Hematopoietic multipotent progenitor cell treated with erythropoietin and hydrocortisone succinate and interleukin-3 and kit ligand, for 6 days (in vitro differentiated cells): Measurements from ENCODE around the gene STMN3.

ENCODE experiments used
- DNase-seq: peaks from one replicate; pipeline ENCODE4 v3.0.0-alpha.2; 2015

STMN3 gene

DNA sequence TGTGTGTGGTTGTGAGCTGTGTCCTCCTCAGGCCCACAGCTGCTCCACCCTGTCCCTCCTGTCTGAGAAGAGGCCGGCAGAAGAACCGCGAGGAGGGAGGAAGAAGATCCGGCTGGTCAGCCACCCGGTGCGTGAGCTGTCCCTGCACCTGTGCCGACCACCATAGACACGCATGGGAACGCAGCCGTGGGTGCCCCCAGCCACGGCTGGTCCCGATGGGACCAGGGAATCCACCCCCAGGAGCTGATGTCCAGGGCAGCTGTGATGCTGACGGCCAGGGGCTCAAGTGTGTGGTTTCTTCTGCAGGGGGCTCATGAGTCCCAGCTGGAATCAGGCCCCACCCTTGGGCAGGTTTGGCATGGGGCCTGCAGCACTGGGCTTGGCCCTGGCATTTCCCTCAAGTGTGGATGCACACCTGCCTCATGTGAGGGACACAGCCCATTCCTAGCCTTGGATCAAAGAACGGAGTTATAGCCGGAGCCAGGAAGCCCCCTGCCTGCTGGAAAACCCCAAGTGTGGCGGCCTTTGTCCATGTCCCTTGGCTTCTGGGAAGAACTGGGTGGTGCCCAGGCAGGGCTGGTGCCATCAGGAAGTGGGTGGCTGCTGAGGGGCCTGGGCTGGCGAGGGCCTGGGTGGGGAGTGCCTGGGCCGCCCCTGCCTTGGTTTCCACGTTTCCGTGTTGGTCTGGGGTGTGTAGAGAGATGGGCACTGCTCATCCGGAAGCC, 38.6 kb upstream of the STMN3 start:
- no peak for DNase-seq

- no peak for DNase-seq
Observed at GRCh38 chr20:63690898-63691710, 37.9 kb upstream of the STMN3 start.

DNA sequence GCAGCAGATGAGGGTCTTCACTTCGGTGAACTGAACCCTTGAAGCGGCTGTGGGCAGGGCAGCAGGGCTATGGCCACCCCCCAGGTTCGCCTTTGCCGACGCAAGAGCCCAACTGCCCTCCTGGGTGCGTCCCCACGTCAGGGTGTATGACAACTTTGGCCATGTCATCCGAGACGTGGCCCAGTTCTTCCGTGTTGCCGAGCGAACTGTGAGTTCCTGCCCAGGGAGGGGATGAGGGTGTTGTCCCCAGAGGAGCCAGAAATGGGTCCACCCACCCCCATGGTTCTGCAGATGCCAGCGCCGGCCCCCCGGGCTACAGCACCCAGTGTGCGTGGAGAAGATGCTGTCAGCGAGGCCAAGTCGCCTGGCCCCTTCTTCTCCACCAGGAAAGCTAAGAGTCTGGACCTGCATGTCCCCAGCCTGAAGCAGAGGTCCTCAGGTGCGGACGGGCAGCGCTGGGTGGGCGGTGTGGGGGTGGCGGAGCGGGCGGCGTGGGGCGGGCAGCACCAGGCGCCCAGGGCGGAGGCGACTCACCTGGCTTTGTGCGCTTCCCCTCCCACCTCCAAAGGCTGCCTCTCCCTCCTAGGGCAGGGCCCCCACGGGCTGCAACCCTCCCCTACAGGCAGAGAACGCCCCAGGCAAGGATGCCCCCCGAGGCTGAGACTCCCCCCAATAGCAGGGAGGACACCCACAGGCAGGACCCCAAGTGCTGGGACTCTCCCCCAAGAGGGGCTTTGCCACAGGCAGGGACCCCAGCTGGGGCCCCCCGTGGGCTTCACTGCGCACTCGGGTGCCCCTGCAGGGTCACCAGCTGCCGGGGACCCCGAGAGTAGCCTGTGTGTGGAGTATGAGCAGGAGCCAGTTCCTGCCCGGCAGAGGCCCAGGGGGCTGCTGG, 37.0 kb upstream of the STMN3 start:
- no peak for DNase-seq

DNA sequence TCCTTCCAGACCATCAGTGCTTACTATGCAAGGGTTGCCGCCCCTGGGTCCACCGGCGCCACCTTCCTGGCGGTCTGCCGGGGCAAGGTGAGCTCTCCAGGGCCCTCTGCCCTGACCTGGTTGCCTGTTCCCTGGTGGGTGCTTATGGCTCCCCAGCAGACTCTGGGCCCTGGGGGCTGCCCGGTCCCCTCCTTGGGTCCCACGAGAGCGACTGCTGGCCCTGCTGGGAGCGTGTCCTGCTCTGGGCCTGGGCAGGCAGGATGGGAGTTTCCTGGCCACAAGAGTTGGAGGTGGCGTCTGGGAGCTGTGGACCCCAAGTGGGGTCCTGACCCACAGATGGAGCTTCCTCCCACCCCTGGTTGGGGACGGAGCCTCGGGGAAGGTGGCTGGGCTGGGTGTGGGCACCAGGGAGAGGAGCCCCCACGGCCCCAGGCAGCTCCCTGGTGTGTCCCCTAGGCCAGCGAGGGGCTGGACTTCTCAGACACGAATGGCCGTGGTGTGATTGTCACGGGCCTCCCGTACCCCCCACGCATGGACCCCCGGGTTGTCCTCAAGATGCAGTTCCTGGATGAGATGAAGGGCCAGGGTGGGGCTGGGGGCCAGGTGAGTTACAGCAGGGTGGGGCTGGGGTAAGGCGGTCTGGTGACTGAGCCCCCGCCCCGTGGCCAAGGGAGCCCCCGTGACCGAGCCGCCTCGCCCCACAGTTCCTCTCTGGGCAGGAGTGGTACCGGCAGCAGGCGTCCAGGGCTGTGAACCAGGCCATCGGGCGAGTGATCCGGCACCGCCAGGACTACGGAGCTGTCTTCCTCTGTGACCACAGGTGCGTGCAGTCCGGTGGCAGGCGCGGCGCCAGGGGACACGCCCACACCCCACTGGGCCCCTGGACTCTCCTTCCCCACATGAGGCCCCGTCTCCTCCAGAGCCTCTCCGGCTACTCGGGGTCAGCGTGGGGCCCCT, 36.1 kb upstream of the STMN3 start:
- DNase-seq, result no peak

- DNase-seq, result no peak
Observed at GRCh38 chr20:63688228-63689045, 35.2 kb upstream of the STMN3 start.

GRCh38 chr20:63687419-63688178, 34.4 kb upstream of the STMN3 start:
- DNase-seq, result no peak

DNA sequence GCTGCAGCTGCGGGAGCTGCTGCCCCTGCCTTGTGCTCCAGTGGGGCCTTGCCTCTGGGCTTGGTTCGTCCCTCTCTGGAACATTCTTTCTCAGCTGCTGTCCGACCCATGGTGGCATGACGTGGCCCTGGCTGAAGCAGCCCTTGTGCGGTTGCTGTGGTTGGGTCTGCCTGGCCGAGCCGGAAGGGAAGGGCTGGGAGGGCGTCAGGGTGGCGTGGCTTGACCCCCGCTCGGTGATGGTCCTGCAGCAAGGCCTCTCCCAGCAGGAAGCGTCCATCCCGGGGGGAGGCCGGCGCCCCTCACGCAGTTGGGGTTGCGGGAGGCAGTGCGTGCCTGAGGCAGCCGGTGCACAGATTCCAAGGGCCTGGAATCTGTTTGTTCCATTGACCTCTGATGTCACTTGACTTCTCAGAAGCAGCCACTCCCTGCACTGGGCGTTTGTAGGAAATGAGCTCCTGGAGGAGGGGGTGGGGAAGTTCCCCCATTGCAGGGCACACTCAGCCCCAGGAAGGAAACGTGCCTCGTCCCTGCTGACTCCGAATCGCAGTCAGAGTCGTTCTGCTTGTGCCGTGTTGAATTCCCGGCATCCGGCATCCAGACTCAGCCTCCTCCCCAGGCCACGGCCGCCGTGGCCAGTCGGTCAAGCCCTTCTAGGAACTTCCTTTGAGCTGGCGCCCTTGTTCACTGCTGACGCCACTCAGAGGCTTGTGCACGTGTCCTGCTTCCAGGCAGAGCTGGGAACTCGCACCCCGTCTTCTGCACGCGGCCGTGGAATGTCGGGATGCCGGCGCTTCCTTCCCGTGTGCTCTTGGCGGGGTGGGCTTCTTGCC, 33.5 kb upstream of the STMN3 start:
- peak; percentile 70 for DNase-seq

GRCh38 chr20:63686094-63686491, 32.9 kb upstream of the STMN3 start:
- no peak for DNase-seq

GRCh38 chr20:63685269-63686026, 32.2 kb upstream of the STMN3 start:
- DNase-seq, result no peak

DNA sequence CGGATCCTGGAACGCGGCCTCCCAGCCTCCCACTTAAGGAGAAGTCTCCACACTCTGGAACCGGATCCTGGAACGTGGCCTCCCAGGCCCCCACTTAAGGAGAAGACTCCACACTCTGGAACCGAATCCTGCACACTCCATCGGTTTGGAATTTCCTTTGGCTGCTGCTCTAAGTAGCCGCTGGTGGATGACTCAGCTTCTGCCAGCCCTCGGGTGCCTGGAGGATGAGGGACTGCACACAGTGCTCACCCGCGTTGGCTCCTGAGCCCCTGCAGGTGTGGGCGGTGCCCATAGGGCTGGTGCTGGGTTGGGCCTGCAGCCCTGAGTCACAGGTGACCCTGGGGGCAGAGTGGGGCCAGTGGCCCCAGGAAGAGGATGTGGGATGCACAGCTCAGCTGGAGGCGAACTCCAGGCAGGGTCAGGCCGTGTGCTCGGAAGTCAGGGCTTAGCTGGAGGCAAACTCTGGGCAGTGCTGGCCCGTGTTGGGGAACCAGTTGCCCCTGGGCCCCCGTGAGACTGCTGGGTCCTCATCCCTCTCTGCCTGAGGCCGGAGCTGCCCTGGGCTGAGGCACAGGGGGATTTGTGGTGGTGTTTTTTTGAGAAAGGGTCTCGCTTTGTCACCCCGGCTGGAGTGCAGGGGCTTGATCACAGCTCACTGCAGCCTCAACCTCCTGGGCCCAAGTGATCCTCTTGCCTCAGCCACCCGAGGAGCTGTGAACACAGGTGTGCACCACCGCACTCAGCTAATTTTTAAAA, 29.3 kb upstream of the STMN3 start:
- DNase-seq, result no peak

DNA sequence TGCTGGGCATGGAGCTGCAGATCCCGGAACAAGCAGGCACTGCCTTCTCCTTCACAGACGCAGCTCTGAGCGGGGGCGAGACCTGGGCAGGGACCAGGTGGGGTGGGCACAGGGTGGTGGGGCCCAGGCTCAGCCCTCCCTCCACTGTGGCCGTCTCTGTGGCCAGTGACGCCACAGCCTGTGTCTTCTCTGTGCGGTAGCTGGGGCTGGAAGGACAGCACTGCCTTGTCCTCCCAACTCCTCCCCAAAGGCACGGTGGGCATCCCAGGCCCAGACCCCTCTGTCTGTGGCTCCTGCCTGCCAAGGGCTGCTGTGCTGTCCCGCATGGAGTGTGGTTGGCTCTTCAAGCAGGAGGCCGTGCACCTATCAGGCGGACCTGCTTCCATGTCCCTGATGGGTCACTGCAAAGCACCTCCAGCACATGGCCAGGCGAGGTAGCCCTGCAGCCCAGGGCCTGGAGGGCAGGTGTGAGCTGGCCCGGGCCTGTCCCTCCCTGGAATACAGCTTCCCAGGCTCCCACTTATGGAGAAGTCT, 28.5 kb upstream of the STMN3 start:
- no peak for DNase-seq

DNA sequence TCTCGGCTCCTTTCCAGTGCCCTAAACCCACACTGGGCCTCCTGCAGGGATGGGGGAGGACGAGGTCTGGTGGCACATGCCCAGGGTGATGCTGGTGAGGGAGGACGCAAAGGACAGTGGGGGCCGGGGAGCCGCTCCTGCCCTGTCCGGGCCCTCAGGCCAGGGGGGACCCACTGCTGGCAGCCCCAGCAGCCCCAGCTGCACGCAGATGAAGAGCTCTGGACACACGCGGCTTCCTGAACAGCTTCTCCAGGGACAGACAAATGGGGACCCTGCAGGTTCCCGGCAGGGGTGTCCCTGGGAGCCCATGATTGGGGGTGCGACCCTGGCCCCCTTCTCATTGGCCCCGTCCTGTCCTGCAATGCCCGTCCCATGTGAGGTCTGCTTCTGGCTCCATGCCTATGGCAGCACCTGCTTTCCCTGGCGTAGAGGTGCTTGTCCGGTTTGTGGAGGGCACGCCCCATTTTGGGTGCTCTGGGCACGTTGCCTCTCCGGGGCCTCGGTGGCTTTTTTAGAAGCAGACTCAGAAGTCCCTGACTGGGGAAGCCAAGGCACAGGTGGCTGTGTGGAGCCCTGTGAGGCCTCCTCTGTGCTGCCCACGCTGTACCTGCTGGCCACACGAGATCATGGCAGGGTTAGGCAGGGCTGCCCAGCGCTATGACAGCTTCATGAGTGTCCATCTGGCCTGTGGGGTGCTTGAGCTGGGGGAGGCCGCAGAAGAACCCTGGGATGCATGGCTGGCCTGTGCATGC, 27.8 kb upstream of the STMN3 start:
- no peak for DNase-seq

DNA sequence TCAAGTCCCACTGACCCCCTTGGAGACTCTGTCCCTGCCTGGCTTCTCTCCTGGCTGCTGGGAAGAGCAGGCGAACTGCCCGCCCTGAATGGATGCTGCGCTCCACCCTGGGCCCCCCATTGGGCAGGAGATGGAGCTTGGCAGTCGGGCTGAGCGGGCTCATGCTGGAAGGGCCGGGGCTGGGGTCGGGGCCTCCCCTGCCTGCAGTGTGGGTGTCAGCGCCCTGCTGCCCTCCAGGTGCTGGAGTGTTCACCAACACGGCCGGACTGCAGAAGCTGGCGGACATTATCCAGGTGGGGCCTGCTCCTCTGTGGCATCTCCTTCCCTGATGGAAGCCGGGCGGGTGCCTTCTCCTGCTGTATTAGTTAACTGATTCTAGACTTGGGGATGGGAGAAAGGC, 27.2 kb upstream of the STMN3 start:
- DNase-seq, result no peak

DNA sequence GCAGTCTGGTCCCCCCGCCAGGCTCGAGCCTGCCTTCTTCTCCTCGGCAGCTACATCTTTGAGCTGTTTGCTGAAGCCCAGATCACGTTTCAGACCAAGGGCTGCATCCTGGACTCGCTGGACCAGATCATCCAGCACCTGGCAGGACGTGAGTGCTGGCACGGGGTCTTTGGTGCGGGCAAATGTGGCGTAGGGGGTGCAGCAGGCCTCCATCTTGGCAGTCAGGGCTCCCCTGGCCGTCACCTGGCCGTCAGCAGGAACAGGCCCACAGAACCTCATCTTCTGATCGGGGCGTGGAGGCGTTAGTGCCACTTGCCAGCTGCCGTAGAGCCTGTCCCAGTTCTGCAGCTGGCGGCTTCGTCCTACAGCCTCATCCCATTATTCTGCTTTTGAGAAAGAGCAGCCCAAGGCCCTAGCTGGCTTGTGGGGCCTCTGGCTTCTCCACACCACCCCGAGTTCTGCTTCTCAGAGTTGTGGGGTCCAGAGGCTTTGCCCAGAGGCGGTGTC, 26.6 kb upstream of the STMN3 start:
- no peak for DNase-seq

GRCh38 chr20:63678667-63679465, 25.6 kb upstream of the STMN3 start:
- no peak for DNase-seq

GRCh38 chr20:63678071-63678470, 24.8 kb upstream of the STMN3 start:
- no peak for DNase-seq
